Stimulated activated CD4-positive, alpha-beta T cell treated with anti-CD3 and anti-CD28 coated beads, Interleukin-1b, Interleukin-23, amount 100 ng/mL, for 24 hours (primary cell): Measurements from ENCODE around the gene DPH2.

Experiments
- DNase-seq, 4 experiments: peaks; one replicate each; pipeline ENCODE4 v3.0.0-alpha.2; 2020; ENCODE audit warnings: low read depth in 4 of 4, low spot score in 1 of 4

DPH2 gene

GRCh38 chr1:43982241-43982640, 12.4 kb downstream of the DPH2 start:
- DNase-seq, result no peak

- DNase-seq, result no peak
These were observed 13.0 kb downstream of the DPH2 start for GRCh38 chr1:43982808-43983207.

- no peak for DNase-seq
These were observed 13.6 kb downstream of the DPH2 start for GRCh38 chr1:43983253-43983899.

- DNase-seq, result no peak
These were observed 15.0 kb downstream of the DPH2 start for GRCh38 chr1:43984855-43985254.

- no peak for DNase-seq
These were observed 16.3 kb downstream of the DPH2 start for GRCh38 chr1:43985984-43986595.

DNA sequence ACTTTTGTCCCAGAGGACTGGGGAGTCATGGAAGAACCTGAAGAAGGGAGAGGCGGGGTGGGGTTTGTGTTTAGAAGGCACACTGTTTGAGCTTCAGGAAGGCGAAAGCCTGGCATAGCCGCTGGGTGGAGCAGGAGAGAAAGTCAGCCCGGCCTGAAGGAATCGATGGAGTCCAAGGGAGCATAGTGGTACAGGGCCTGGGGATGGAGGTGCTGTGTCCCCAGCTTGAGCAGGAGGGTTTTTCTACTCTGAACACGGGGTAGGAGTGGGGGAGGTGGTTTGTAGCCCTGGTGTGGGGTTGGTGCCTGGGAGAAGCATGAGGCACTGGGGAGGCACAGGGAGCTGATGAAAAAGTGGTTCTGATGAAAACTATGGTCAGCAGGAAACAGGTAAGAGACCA, 16.9 kb downstream of the DPH2 start:
- no peak for DNase-seq

GRCh38 chr1:43987159-43987902, 17.5 kb downstream of the DPH2 start:
- no peak for DNase-seq

DNA sequence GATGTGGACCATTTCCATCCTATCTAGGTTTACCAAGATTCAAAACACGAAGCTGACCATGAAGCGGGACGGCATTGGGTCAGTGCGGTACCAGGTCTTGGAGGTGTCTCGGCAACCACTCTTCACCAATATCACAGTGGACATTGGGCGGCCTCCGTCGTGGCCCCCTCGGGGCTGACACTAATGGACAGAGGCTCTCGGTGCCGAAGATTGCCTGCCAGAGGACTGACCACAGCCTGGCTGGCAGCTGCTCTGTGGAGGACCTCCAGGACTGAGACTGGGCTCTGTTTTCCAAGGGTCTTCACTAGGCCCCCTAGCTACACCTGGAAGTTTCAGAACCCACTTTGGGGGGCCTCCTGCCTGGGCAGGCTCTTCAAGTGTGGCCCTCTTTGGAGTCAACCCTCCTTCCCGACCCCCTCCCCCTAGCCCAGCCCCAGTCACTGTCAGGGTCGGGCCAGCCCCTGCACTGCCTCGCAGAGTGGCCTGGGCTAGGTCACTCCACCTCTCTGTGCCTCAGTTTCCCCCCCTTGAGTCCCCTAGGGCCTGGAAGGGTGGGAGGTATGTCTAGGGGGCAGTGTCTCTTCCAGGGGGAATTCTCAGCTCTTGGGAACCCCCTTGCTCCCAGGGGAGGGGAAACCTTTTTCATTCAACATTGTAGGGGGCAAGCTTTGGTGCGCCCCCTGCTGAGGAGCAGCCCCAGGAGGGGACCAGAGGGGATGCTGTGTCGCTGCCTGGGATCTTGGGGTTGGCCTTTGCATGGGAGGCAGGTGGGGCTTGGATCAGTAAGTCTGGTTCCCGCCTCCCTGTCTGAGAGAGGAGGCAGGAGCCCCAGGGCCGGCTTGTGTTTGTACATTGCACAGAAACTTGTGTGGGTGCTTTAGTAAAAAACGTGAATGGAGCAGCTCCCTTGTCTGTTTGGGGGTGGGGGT, 20.7 kb downstream of the DPH2 start:
- DNase-seq, result no peak

DNA sequence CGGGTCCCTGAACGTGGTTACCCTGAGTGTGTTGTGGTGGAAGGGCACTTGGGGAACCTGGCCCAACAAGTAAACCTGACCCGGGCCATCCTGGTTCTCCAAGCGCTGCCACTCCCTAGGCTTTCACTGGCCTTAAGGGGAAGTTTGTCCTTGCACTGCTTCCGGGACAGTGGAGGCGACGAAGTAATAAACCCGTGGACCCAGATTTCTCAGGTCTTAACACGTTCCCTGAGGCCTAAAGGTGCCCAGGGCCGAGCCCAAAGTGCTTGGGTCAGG, 21.3 kb downstream of the DPH2 start:
- peak in 1 of 4 experiments; percentile 7 for DNase-seq

DNA sequence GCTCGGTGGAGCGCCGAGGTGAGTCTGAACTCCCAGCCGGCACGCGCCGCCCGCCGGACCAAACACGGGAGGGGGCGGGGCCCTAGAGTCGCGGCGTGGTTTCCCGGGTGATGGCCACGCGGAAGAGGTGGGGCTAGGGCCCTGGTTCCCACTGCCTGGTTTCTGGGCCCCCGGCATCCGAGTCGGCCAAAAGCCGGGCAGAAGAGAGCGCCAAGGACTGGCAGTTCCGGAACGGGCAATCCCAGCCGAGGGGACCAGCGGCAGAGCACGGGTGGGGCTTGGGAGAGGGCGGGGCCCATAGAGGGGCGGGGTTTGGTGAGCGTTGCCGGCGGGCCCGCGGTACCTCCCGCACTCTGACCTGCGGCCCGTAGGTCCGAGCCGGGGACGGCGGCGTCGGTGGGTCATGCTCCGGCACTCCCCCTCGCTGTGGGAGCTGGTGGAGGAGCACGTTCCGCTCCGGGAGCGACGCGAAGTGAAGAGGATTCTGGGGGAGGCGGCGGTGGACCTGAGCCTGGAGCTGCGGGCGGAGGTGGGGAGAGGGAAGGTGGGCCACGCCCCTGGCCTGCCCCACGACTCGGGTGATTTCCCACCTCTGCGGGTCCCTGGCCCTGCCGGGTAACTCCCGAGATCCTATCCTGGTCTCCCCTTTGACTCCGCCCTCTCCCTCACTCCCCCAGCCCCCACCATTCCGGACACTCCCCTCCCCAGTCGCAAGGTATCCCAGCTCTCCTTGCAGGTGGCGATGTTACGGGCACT, 21.8 kb downstream of the DPH2 start, which contains the start of gene CCDC24:
Gene CCDC24 (plus strand): TSS at position 124 of the 756 bp plus-strand sequence. CDS start 280 bp downstream, at position 404.
- DNase-seq, result peak in 3 of 4 experiments; percentile 53 to 74 (median 65)

DNA sequence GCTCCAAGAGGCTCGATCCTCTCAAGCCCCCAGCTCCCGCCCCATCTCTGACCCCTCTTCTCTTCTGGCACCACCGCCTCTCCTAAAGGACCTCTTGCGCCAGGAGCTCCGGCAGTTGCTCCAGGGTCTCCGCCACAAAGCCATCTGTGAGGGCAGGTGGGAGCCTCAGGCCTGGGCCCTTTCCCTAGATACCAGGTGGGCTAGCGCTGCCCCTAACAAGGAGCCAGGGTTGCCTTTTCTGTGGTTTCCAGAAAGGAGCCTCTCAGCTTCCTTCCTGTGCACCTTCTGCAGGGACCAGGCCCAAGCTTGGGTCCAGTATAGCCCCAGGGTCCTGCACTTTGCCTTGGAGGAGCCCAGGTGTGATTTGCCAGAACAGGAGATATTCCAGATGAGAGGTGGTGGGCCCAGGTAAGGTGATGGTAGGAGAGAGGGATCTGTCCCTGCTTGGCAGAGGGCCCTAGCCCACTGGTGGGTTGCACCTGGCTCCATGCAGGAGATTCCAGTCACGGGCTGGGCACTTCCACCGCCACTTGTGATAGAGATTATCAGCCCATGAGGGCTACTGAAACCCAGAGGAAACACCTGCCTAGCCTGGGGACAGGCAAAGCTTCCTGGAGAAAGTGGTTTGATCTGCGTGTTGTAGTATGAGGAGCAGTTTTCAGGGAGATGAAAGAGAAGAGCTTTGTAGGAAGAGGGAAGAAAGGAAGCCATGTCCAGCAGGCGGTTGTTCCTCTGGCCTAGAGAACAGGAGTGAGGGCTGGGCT, 22.6 kb downstream of the DPH2 start:
- DNase-seq, result no peak

- DNase-seq, result no peak
These were observed 23.6 kb downstream of the DPH2 start for GRCh38 chr1:43993206-43993914.

GRCh38 chr1:43994071-43994470, 24.3 kb downstream of the DPH2 start:
- no peak for DNase-seq

DNA sequence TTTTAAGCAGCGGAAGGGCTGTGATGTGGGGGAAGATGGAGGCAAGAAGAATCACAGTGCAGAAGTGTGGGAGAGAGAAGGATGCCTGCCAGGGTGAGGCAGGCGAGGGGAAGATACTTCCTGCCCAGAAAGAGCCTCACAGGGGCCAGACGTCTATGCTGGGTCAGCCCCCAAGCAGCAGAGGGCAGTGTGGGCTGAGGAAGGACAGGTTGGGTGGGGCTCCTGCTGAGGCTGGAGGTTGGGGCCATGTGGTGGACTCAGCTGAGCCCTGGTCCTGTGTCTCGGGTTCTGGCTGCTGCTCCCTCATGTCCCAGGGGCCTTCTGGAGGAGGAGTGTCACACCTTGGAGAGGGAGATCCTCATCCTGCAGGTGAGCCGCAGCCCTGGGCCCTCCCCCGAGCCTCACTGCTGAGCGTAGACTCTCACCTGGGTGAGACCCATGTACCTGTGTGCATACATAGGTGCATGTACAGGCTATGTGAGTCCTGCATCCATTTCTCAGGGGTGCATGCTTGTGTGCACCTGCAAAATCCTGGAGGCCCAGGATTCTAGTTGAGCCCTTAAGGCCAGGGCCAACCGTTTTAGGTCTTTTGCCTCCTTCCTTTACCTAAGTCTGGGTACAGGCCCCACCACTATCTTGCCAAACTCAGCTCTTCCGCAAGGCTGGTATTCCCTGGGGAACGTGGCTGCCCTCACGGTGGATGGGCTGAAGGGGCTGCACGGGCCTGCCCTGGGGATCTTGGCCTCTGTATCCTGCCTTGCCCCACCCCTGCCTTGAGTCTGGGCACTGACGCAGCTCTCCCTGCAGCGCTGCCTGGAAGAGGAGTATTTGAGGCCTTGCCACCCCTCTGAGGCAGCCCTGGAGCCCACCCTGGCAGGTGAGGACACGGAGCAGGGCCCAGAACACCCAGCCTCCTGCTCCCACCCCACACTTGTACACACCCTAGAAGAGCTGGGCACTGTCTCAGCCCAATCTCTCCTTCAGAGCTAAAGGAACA, 25.3 kb downstream of the DPH2 start:
- no peak for DNase-seq

- DNase-seq, result no peak
These were observed 26.3 kb downstream of the DPH2 start for GRCh38 chr1:43995984-43996732.

GRCh38 chr1:43996733-43997115, 26.9 kb downstream of the DPH2 start:
- no peak for DNase-seq

DNA sequence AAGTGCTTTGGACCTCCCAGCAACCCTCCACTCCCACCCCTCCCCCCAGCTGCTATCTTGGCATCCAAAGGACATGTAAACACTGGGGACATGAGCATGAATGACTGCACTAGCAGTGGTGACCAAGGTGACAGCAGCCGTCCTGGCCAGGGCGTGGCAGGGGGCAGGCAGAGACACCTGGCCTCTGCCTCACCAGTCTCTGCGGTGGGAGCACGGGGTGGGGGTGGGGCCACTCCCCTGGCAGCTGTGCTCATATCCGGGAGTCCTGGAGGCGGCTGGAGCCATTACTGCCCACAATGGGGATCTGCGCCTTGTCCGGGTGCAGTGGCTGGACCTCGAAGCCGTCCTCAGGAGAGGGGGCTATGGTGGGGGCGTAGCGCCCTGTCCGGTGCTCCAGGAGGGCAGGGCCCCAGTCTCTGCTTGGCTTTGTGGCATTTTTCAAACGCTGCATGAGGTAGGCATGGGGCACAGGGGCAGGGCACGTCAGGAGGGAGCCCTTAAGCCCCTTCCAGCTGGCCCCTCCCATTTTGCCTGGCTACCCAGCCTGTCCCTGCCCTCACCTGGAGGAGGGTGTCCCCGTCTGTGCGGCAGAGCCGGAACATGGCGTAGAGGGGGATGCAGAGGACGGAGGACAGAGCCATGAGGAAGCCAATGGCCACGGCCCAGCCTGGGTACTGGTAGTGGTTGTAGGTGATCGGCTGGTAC, 27.6 kb downstream of the DPH2 start:
- no peak for DNase-seq
